ENCODE data around the gene TRNP1. TPM values are rescaled to one million over a fixed set of nuclear protein-coding genes. Genes with fewer than 3 reads are reported as not detected.

Gene TRNP1
- total and polyA plus RNA-seq, 4 donors = 2.0 to 23.1 (median 15.0) TPM

- Histone ChIP-seq H3K9me3 (ENCODE audit: control insufficient read depth in 4 of 4, insufficient read depth in 3 of 4, low read length in 3 of 4) (no peaks in the 10 kb centered on the region), H3K4me3 (no peak overlapping the region), H3K36me3 (ENCODE audit: control insufficient read depth in 4 of 4, insufficient read depth in 4 of 4, low read length in 4 of 4) (peaks cover 0 to 8% (median 0%) of the 10 kb centered on the region in 4 donors), H3K27ac (ENCODE audit: low read depth in 1 of 2, low read length in 1 of 2) (peak overlapping the region in 1 of 2 donors; percentile 83), H3K4me1 (ENCODE audit: control insufficient read depth in 5 of 5, insufficient read depth in 5 of 5, low read length in 5 of 5) (peaks cover 3 to 34% (median 17%) of the 10 kb centered on the region in 5 donors), H3K9ac (ENCODE audit: insufficient read depth in 1 of 2, low read length in 2 of 2) (no peak overlapping the region), H3K27me3 (ENCODE audit: control insufficient read depth in 3 of 3, insufficient read depth in 3 of 3, low read length in 2 of 3) (no peaks in the 10 kb centered on the region)
- no peak for DNase-seq
- ATAC-seq (ENCODE audit: insufficient read depth, low FRiP score) = no peak
- TF ChIP-seq CTCF (IDR thresholded peaks at IDR 0.05; ENCODE audit: control extremely low read depth, extremely low read depth) = no peak
- WGBS, 2 donors = 74 to 85% methylated on average over 7 of the region's 7 CpGs
These were observed 10.4 kb downstream of the TRNP1 start for GRCh38 chr1:27003745-27004470.

GRCh38 chr1:27004471-27005165 is 11.1 kb downstream of the TRNP1 start:
- Histone ChIP-seq H3K9ac (ENCODE audit: insufficient read depth in 1 of 2, low read length in 2 of 2) (no peak overlapping the region), H3K27me3 (ENCODE audit: control insufficient read depth in 3 of 3, insufficient read depth in 3 of 3, low read length in 2 of 3) (no peaks in the 10 kb centered on the region), H3K27ac (ENCODE audit: low read depth in 1 of 2, low read length in 1 of 2) (peak overlapping the region in 1 of 2 donors; percentile 83), H3K36me3 (ENCODE audit: control insufficient read depth in 4 of 4, insufficient read depth in 4 of 4, low read length in 4 of 4) (peaks cover 0 to 8% (median 0%) of the 10 kb centered on the region in 4 donors), H3K4me1 (ENCODE audit: control insufficient read depth in 5 of 5, insufficient read depth in 5 of 5, low read length in 5 of 5) (peaks cover 3 to 37% (median 19%) of the 10 kb centered on the region in 5 donors), H3K4me3 (no peak overlapping the region), H3K9me3 (ENCODE audit: control insufficient read depth in 4 of 4, insufficient read depth in 3 of 4, low read length in 3 of 4) (no peaks in the 10 kb centered on the region)
- ATAC-seq (ENCODE audit: insufficient read depth, low FRiP score) (no peak), DNase-seq (peak; percentile 46 to 55 (median 54))
- TF ChIP-seq CTCF (IDR thresholded peaks at IDR 0.05; ENCODE audit: control extremely low read depth, extremely low read depth) = no peak
- WGBS, 2 donors = 61 to 81% methylated on average over 10 of the region's 10 CpGs

- Histone ChIP-seq H3K9me3 (ENCODE audit: control insufficient read depth in 4 of 4, insufficient read depth in 3 of 4, low read length in 3 of 4) (no peaks in the 10 kb centered on the region), H3K36me3 (ENCODE audit: control insufficient read depth in 4 of 4, insufficient read depth in 4 of 4, low read length in 4 of 4) (peaks cover 0 to 8% (median 0%) of the 10 kb centered on the region in 4 donors), H3K4me3 (no peak overlapping the region), H3K27me3 (ENCODE audit: control insufficient read depth in 3 of 3, insufficient read depth in 3 of 3, low read length in 2 of 3) (no peaks in the 10 kb centered on the region), H3K27ac (ENCODE audit: low read depth in 1 of 2, low read length in 1 of 2) (peak overlapping the region in 1 of 2 donors; percentile 83), H3K9ac (ENCODE audit: insufficient read depth in 1 of 2, low read length in 2 of 2) (no peak overlapping the region), H3K4me1 (ENCODE audit: control insufficient read depth in 5 of 5, insufficient read depth in 5 of 5, low read length in 5 of 5) (peaks cover 0 to 35% (median 18%) of the 10 kb centered on the region in 5 donors)
- DNase-seq (no peak), ATAC-seq (ENCODE audit: insufficient read depth, low FRiP score) (no peak)
- TF ChIP-seq CTCF (IDR thresholded peaks at IDR 0.05; ENCODE audit: control extremely low read depth, extremely low read depth) = no peak
- 82 to 89% methylated on average over 3 of the region's 3 CpGs for WGBS, 2 donors
These were observed 11.7 kb downstream of the TRNP1 start for GRCh38 chr1:27005166-27005530.

Data from lung (tissue), 12 donors.